K562 (cell line): ENCODE results near the gene MDFIC.

ENCODE experiments used
- CREM ChIP-seq: IDR thresholded peaks from 2 replicates; pipeline ENCODE4 v1.6.1; 2014; ENCODE audit warnings: antibody characterized with exemption, low read depth
- ELF1 ChIP-seq: fragments of 200-800 bp; sonication (Bioruptor generic); IDR thresholded peaks from 2 replicates; pipeline ENCODE4 v1.6.1; 2016; ENCODE audit warnings: missing genetic modification characterization, missing compliant biosample characterization
- GABPA ChIP-seq: fragments of 200-800 bp; sonication (Bioruptor generic); conservative IDR thresholded peaks from 2 replicates; pipeline ENCODE4 v1.6.1; 2016; ENCODE audit warnings: low read depth, missing genetic modification characterization, missing compliant biosample characterization
- MAZ ChIP-seq, 2 experiments: fragments of 450-650 bp in 1 of 2; sonication (generic) in 1 of 2; formaldehyde crosslinking; IDR thresholded peaks in 1 of 2; conservative IDR thresholded peaks in 1 of 2; 2 replicates each; pipeline versions ENCODE4 v1.4.0 to v1.5.0; 2020; ENCODE audit warnings: mild to moderate bottlenecking in 1 of 2, missing genetic modification reagents in 1 of 2
- PHF8 ChIP-seq: fragments of 200-600 bp; sonication (generic); IDR thresholded peaks from 2 replicates; pipeline ENCODE4 v1.6.1; 2012; ENCODE audit warnings: mixed run types, mild to moderate bottlenecking, inconsistent platforms, low read length, moderate library complexity, borderline replicate concordance
- POLR2A ChIP-seq: fragments of 450-650 bp; conservative IDR thresholded peaks from 2 replicates; pipeline ENCODE4 v1.6.1; 2016
- POLR2AphosphoS5 ChIP-seq: IDR thresholded peaks from 2 replicates; pipeline ENCODE4 v1.6.1; 2011; ENCODE audit warnings: mild to moderate bottlenecking, low read depth, low read length, moderate library complexity; ENCODE audit not compliant: control insufficient read depth, insufficient read depth
- RBM15 ChIP-seq: fragments of 200-400 bp; formaldehyde crosslinking; IDR thresholded peaks from 2 replicates; pipeline ENCODE4 v1.6.1; 2018; ENCODE audit warnings: mild to moderate bottlenecking, low read length, moderate library complexity; ENCODE audit not compliant: insufficient read depth
- SAFB ChIP-seq: fragments of 200-400 bp; formaldehyde crosslinking; IDR thresholded peaks from 2 replicates; pipeline ENCODE4 v1.6.1; 2017; ENCODE audit warnings: low read depth, low read length, borderline replicate concordance
- STAT5B ChIP-seq: fragments of 250-450 bp; sonication (Bioruptor Pico); IDR thresholded peaks from 2 replicates; pipeline ENCODE4 v1.8.0; 2021; ENCODE audit warnings: mild to moderate bottlenecking, inconsistent platforms
- ZNF644 ChIP-seq: fragments of 200-800 bp; sonication (Bioruptor generic); IDR thresholded peaks from 2 replicates; pipeline ENCODE4 v1.6.1; 2016; ENCODE audit warnings: low read depth, missing genetic modification characterization, missing compliant biosample characterization
- TF ChIP-seq, protein P1 (sequence below), 2 experiments: IDR thresholded peaks; 2 replicates each; pipeline ENCODE4 v1.6.1; 2012; ENCODE audit warnings: improper control_type of control experiment in 2 of 2, low read depth in 2 of 2, low read length in 2 of 2, borderline replicate concordance in 1 of 2
- TF ChIP-seq, protein P2 (sequence below), 3 experiments: IDR thresholded peaks in 2 of 3; conservative IDR thresholded peaks in 1 of 3; 2 replicates each; pipeline ENCODE4 v1.5.1; 2011 to 2012; ENCODE audit warnings: low read length in 3 of 3, mild to moderate bottlenecking in 3 of 3, control low read depth in 2 of 3, improper control_type of control experiment in 1 of 3, inconsistent platforms in 1 of 3, low read depth in 1 of 3, mixed read lengths in 1 of 3, moderate library complexity in 1 of 3; ENCODE audit not compliant: insufficient read depth in 2 of 3
- TF ChIP-seq, protein P3 (sequence below), 3 experiments: fragments of 200-800 bp in 1 of 3; fragments of 250-450 bp in 1 of 3; fragments of 450-650 bp in 1 of 3; sonication (Bioruptor Pico) in 1 of 3; sonication (Bioruptor generic) in 1 of 3; formaldehyde crosslinking in 1 of 3; IDR thresholded peaks; 2 replicates each; pipeline versions ENCODE4 v1.6.1 to v1.8.0; 2016 to 2022; ENCODE audit warnings: mild to moderate bottlenecking in 2 of 3, missing genetic modification characterization in 2 of 3, missing compliant biosample characterization in 1 of 3, moderate library complexity in 1 of 3

DNA sequence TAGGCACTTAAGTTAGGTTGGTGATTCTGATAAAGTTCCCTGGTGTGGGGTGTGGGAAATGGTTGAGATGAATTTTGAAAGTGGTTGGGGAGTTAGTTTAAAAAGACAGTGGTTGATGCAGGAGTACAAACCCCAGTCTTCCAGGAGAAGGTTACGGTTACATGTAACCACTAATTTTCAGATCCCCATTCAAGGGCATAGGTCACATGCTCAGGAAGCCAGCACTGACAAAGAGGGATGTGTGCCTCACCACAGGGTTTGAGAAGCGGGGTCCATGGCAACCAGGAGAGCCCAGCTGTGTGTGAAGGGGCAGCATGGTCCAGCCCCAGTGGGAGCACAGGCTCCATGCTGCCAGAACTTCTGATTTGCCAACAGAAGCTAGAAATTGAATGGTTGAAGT lies 144.2 kb downstream of the MDFIC start:
- no peak for TF ChIP-seq MAZ (CRISPR knock-in tag; conservative IDR thresholded peaks at IDR 0.05 in 1 of 2, IDR thresholded peaks at IDR 0.05 in 1 of 2)
- TF ChIP-seq, protein P1, sequence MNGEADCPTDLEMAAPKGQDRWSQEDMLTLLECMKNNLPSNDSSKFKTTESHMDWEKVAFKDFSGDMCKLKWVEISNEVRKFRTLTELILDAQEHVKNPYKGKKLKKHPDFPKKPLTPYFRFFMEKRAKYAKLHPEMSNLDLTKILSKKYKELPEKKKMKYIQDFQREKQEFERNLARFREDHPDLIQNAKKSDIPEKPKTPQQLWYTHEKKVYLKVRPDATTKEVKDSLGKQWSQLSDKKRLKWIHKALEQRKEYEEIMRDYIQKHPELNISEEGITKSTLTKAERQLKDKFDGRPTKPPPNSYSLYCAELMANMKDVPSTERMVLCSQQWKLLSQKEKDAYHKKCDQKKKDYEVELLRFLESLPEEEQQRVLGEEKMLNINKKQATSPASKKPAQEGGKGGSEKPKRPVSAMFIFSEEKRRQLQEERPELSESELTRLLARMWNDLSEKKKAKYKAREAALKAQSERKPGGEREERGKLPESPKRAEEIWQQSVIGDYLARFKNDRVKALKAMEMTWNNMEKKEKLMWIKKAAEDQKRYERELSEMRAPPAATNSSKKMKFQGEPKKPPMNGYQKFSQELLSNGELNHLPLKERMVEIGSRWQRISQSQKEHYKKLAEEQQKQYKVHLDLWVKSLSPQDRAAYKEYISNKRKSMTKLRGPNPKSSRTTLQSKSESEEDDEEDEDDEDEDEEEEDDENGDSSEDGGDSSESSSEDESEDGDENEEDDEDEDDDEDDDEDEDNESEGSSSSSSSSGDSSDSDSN (IDR thresholded peaks at IDR 0.05; ENCODE audit: borderline replicate concordance in 1 of 2, low read depth in 2 of 2, low read length in 2 of 2), result no peak
- no peak for TF ChIP-seq STAT5B
- TF ChIP-seq, protein P2, sequence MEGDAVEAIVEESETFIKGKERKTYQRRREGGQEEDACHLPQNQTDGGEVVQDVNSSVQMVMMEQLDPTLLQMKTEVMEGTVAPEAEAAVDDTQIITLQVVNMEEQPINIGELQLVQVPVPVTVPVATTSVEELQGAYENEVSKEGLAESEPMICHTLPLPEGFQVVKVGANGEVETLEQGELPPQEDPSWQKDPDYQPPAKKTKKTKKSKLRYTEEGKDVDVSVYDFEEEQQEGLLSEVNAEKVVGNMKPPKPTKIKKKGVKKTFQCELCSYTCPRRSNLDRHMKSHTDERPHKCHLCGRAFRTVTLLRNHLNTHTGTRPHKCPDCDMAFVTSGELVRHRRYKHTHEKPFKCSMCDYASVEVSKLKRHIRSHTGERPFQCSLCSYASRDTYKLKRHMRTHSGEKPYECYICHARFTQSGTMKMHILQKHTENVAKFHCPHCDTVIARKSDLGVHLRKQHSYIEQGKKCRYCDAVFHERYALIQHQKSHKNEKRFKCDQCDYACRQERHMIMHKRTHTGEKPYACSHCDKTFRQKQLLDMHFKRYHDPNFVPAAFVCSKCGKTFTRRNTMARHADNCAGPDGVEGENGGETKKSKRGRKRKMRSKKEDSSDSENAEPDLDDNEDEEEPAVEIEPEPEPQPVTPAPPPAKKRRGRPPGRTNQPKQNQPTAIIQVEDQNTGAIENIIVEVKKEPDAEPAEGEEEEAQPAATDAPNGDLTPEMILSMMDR (IDR thresholded peaks at IDR 0.05 in 2 of 3, conservative IDR thresholded peaks at IDR 0.05 in 1 of 3; ENCODE audit: insufficient read depth in 2 of 3, low read depth in 1 of 3, low read length in 3 of 3), result no peak
- no peak for TF ChIP-seq SAFB
- no peak for TF ChIP-seq RBM15
- TF ChIP-seq ELF1 (tag), result no peak
- TF ChIP-seq PHF8, result no peak
- TF ChIP-seq POLR2A, result no peak
- TF ChIP-seq ZNF644 (tag), result no peak
- no peak for TF ChIP-seq GABPA (tag)
- no peak for TF ChIP-seq POLR2AphosphoS5
- no peak for TF ChIP-seq CREM
- TF ChIP-seq, protein P3, sequence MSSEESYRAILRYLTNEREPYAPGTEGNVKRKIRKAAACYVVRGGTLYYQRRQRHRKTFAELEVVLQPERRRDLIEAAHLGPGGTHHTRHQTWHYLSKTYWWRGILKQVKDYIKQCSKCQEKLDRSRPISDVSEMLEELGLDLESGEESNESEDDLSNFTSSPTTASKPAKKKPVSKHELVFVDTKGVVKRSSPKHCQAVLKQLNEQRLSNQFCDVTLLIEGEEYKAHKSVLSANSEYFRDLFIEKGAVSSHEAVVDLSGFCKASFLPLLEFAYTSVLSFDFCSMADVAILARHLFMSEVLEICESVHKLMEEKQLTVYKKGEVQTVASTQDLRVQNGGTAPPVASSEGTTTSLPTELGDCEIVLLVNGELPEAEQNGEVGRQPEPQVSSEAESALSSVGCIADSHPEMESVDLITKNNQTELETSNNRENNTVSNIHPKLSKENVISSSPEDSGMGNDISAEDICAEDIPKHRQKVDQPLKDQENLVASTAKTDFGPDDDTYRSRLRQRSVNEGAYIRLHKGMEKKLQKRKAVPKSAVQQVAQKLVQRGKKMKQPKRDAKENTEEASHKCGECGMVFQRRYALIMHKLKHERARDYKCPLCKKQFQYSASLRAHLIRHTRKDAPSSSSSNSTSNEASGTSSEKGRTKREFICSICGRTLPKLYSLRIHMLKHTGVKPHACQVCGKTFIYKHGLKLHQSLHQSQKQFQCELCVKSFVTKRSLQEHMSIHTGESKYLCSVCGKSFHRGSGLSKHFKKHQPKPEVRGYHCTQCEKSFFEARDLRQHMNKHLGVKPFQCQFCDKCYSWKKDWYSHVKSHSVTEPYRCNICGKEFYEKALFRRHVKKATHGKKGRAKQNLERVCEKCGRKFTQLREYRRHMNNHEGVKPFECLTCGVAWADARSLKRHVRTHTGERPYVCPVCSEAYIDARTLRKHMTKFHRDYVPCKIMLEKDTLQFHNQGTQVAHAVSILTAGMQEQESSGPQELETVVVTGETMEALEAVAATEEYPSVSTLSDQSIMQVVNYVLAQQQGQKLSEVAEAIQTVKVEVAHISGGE (CRISPR knock-in tag; IDR thresholded peaks at IDR 0.05), result no peak
